Ovary (tissue), 3 donors: ENCODE measurements around the gene ALDH1B1.

ENCODE experiments used
- EP300 ChIP-seq: sonication (generic); formaldehyde crosslinking; IDR thresholded peaks from one replicate; pipeline ENCODE4 v1.6.1; 2017; ENCODE audit warnings: antibody characterized with exemption
- POLR2A ChIP-seq: fragments of 450-650 bp; IDR thresholded peaks from one replicate; pipeline ENCODE4 v1.6.1; 2017; ENCODE audit warnings: antibody characterized with exemption, mild to moderate bottlenecking, moderate library complexity
- TF ChIP-seq, protein P1 (sequence below), 3 donors: fragments of 450-650 bp in 2 of 3; fragments of 200-600 bp in 1 of 3; IDR thresholded peaks; one replicate each; pipeline versions ENCODE4 v1.5.1 to v1.8.0; 2016 to 2022; ENCODE audit warnings: antibody characterized with exemption in 3 of 3, mild to moderate bottlenecking in 1 of 3
- donor health status: DM: no; HTN: no; CAD: no.

DNA sequence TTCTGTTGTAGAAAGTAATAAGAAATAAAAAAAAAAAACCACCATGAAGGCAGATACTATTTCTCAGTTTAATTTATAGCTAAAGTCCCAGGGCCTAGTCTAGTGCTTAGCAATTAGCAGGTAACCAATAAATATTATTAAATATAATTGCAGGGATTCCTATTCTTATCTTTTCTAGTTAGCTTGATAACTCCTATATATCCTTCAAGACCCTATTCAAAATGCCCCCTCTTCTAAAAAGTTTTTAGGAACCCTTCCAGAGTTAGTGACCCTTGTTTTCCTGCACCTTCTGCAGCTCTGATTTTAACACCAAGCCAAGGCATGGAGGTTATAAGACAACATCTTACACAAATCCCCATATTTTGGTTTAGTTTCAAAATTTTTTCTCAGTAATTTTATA is 24.6 kb upstream of the ALDH1B1 start:
- TF ChIP-seq POLR2A (no peak), EP300 (no peak)
- TF ChIP-seq, protein P1, sequence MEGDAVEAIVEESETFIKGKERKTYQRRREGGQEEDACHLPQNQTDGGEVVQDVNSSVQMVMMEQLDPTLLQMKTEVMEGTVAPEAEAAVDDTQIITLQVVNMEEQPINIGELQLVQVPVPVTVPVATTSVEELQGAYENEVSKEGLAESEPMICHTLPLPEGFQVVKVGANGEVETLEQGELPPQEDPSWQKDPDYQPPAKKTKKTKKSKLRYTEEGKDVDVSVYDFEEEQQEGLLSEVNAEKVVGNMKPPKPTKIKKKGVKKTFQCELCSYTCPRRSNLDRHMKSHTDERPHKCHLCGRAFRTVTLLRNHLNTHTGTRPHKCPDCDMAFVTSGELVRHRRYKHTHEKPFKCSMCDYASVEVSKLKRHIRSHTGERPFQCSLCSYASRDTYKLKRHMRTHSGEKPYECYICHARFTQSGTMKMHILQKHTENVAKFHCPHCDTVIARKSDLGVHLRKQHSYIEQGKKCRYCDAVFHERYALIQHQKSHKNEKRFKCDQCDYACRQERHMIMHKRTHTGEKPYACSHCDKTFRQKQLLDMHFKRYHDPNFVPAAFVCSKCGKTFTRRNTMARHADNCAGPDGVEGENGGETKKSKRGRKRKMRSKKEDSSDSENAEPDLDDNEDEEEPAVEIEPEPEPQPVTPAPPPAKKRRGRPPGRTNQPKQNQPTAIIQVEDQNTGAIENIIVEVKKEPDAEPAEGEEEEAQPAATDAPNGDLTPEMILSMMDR (IDR thresholded peaks at IDR 0.05): no peak
